HG03064 (cell line): ENCODE results near the gene GAS7.

ENCODE experiments used
- ATAC-seq: cut with Tn5 transposase; IDR thresholded peaks from one replicate; pipeline ENCODE4 v1.9.1; 2021; ENCODE audit warnings: low read depth; ENCODE audit not compliant: unreplicated experiment

GAS7 gene

GRCh38 chr17:10055262-10055975, 143.0 kb downstream of the GAS7 start:
- ATAC-seq: no peak

- no peak for ATAC-seq
Measured at GRCh38 chr17:10053782-10054540, 144.4 kb downstream of the GAS7 start.

- ATAC-seq: no peak
Measured at GRCh38 chr17:10052106-10052813, 146.1 kb downstream of the GAS7 start.

GRCh38 chr17:10051112-10051511, 147.3 kb downstream of the GAS7 start:
- ATAC-seq: no peak

GRCh38 chr17:10050597-10051101, 147.8 kb downstream of the GAS7 start:
- no peak for ATAC-seq

- no peak for ATAC-seq
Measured at GRCh38 chr17:10048629-10049350, 149.6 kb downstream of the GAS7 start.

- ATAC-seq: peak; percentile 44
Measured at GRCh38 chr17:10046786-10047785, 151.3 kb downstream of the GAS7 start.

GRCh38 chr17:10045871-10046658, 152.3 kb downstream of the GAS7 start:
- no peak for ATAC-seq

- ATAC-seq: no peak
Measured at GRCh38 chr17:10042589-10043244, 155.7 kb downstream of the GAS7 start.

- no peak for ATAC-seq
Measured at GRCh38 chr17:10041916-10042588, 156.4 kb downstream of the GAS7 start.

- ATAC-seq: no peak
Measured at GRCh38 chr17:10041287-10041612, 157.2 kb downstream of the GAS7 start.

- ATAC-seq: no peak
Measured at GRCh38 chr17:10036511-10037061, 161.8 kb downstream of the GAS7 start.

GRCh38 chr17:10035885-10036284, 162.5 kb downstream of the GAS7 start:
- ATAC-seq: no peak

- ATAC-seq: no peak
Measured at GRCh38 chr17:10034719-10035475, 163.5 kb downstream of the GAS7 start.

- no peak for ATAC-seq
Measured at GRCh38 chr17:10033959-10034358, 164.4 kb downstream of the GAS7 start.

- ATAC-seq: no peak
Measured at GRCh38 chr17:10033449-10033848, 165.0 kb downstream of the GAS7 start.
